Stimulated activated CD4-positive, alpha-beta T cell treated with anti-CD3 and anti-CD28 coated beads, Interleukin-1b, Interleukin-23, amount 100 ng/mL, for 48 hours (primary cell): ENCODE measurements around the gene DMC1.

Experiments used
- DNase-seq: peaks from one replicate; pipeline ENCODE4 v3.0.0-alpha.2; 2020

The DMC1 gene

GRCh38 chr22:38566726-38567504 lies 3.1 kb downstream of the DMC1 start:
- no peak for DNase-seq

- DNase-seq = no peak
These were observed 4.5 kb downstream of the DMC1 start for GRCh38 chr22:38565441-38565840.

GRCh38 chr22:38564669-38565068 lies 5.3 kb downstream of the DMC1 start:
- no peak for DNase-seq

- no peak for DNase-seq
These were observed 15.7 kb downstream of the DMC1 start for GRCh38 chr22:38554281-38554680.

GRCh38 chr22:38549101-38549894 lies 20.7 kb downstream of the DMC1 start:
- no peak for DNase-seq

- no peak for DNase-seq
These were observed 29.3 kb downstream of the DMC1 start for GRCh38 chr22:38540701-38541100.

- no peak for DNase-seq
These were observed 38.6 kb downstream of the DMC1 start for GRCh38 chr22:38531251-38531938.

- DNase-seq = no peak
These were observed 45.6 kb downstream of the DMC1 start for GRCh38 chr22:38524429-38524828.

GRCh38 chr22:38523479-38523878 lies 46.5 kb downstream of the DMC1 start:
- DNase-seq = no peak

GRCh38 chr22:38523029-38523428 lies 47.0 kb downstream of the DMC1 start:
- DNase-seq = no peak

GRCh38 chr22:38519453-38520250 lies 50.3 kb downstream of the DMC1 start:
- no peak for DNase-seq

GRCh38 chr22:38518620-38519019 lies 51.4 kb downstream of the DMC1 start:
- no peak for DNase-seq

- peak; percentile 40 for DNase-seq
These were observed 56.9 kb downstream of the DMC1 start for GRCh38 chr22:38513063-38513462.

- no peak for DNase-seq
These were observed 59.5 kb downstream of the DMC1 start for GRCh38 chr22:38510416-38510970.

GRCh38 chr22:38506118-38506962 lies 63.6 kb downstream of the DMC1 start, which contains the start of gene DDX17:
Gene DDX17 (minus strand): TSS chr22:38506311.
- peak; percentile 93 for DNase-seq

GRCh38 chr22:38505541-38506117 lies 64.4 kb downstream of the DMC1 start:
- peak; percentile 50 for DNase-seq

GRCh38 chr22:38504731-38505540 lies 65.0 kb downstream of the DMC1 start:
- peak; percentile 59 for DNase-seq

- no peak for DNase-seq
These were observed 67.0 kb downstream of the DMC1 start for GRCh38 chr22:38503021-38503420.

GRCh38 chr22:38501797-38502672 lies 67.9 kb downstream of the DMC1 start:
- no peak for DNase-seq
